SIG-M5 treated with dmso at 0.1 percent for 504 hours (cell line): ENCODE results near the gene PRR30.
A peak's percentile ranks its signal among the peaks of the same experiment; 100 is the strongest.

Experiments
- DNase-seq: peaks from one replicate; lab custom pipeline; 2025; ENCODE audit not compliant: unreplicated experiment; lab: John Stamatoyannopoulos, UW

The PRR30 gene

DNA sequence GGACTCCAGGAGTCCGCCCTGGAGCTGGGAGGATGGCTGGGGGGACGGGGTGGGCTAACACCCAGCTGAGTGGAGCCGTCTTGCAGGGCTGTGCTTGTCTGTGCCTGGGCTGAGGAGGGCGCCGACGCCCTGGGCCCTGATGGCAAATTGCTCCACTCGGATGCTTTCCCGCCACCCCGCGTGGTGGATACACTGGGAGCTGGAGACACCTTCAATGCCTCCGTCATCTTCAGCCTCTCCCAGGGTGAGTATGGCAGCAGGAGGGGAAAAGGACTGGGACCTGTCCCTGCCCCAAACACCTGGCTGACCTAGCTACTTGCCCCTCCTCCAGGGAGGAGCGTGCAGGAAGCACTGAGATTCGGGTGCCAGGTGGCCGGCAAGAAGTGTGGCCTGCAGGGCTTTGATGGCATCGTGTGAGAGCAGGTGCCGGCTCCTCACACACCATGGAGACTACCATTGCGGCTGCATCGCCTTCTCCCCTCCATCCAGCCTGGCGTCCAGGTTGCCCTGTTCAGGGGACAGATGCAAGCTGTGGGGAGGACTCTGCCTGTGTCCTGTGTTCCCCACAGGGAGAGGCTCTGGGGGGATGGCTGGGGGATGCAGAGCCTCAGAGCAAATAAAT is 39.8 kb downstream of the PRR30 start:
- DNase-seq, result no peak

DNA sequence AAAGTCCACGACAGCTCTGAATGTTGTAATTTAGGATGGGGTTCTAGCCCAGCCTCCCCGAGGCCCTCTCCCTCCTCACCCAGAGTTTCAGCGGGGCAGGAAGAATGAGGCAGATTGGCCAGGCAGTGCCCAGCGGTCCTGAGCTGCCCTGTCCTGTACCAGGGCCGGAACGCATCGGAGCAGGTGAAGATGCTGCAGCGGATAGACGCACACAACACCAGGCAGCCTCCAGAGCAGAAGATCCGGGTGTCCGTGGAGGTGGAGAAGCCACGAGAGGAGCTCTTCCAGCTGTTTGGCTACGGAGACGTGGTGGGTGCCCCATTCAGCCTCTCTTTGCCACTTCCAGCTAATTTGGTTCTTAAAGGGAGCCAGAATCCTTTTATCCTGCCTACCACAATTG is 41.9 kb downstream of the PRR30 start:
- DNase-seq, result no peak

- no peak for DNase-seq
These were observed 42.4 kb downstream of the PRR30 start for GRCh38 chr2:27096748-27097297.

DNA sequence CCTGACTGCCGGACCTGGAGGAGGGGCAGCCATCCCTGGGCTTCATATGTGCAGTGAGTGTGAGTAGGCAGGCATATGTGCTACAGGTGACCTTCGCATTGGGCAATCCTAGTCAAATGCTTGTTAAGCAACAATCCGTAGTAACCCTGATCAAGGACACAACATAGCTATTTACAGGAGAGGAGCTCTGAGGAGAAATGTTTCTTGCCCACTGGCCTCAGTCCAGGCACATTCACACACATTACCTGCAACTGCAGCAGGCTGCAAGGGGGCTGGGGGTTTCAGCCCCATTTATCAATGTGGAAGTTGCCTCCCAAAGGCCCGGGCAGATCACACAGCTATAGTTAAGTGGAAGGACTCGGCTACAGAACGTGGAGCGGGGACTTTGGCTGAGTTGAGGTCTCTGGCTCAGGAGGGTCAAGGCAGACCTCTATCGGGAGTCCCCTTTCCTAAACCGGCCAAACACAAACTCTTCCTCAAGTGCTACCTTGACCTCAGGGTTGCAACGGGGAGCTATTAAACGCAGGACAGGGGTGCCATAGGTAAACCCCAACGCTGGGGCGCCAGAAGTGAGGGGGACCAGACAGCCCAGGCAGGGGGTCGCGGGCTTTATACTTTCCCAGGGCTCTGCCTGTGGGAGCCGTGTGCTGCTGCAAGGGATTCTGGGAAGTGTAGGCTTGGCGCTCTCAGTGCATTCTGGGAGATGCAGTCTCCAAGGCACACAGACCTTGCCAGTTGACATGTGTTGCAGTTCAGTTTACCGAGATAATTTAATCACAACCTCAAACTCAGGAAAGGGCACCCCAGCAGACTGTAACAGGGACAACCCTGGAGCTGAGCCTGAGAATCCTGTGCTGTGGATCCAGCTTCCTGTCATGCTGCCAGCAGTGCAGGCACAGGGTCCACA is 43.2 kb downstream of the PRR30 start:
- peak; percentile 47 for DNase-seq

GRCh38 chr2:27095427-27095744 is 43.8 kb downstream of the PRR30 start:
- DNase-seq, result no peak

DNA sequence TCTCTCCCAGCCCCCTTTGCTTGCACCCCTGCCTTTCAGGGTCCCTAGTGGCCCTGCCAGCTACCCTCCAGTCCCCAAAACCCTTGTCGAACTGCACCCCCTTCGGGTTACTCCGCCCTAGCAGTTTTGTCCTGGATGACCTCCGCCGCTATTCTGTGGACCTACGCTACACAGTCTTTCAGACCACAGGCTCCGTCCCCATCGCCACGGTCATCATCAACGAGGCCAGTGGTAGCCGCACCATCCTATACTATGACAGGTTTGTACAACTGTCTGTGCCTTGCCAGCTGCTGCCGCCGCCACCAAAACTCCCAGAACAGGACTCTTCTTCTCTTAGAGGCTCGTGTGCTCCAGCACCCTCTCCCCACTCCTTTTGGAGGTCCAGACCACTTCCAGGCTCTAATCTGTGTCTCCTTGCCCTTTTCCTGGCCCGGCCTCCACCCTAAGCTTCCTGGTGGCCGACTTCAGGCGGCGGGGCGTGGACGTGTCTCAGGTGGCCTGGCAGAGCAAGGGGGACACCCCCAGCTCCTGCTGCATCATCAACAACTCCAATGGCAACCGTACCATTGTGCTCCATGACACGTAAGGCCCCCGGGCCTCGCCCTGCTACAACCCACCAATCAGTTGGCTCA is 44.7 kb downstream of the PRR30 start:
- DNase-seq, result no peak

- DNase-seq, result no peak
These were observed 45.5 kb downstream of the PRR30 start for GRCh38 chr2:27093430-27094352.

- no peak for DNase-seq
These were observed 46.3 kb downstream of the PRR30 start for GRCh38 chr2:27092696-27093429.

DNA sequence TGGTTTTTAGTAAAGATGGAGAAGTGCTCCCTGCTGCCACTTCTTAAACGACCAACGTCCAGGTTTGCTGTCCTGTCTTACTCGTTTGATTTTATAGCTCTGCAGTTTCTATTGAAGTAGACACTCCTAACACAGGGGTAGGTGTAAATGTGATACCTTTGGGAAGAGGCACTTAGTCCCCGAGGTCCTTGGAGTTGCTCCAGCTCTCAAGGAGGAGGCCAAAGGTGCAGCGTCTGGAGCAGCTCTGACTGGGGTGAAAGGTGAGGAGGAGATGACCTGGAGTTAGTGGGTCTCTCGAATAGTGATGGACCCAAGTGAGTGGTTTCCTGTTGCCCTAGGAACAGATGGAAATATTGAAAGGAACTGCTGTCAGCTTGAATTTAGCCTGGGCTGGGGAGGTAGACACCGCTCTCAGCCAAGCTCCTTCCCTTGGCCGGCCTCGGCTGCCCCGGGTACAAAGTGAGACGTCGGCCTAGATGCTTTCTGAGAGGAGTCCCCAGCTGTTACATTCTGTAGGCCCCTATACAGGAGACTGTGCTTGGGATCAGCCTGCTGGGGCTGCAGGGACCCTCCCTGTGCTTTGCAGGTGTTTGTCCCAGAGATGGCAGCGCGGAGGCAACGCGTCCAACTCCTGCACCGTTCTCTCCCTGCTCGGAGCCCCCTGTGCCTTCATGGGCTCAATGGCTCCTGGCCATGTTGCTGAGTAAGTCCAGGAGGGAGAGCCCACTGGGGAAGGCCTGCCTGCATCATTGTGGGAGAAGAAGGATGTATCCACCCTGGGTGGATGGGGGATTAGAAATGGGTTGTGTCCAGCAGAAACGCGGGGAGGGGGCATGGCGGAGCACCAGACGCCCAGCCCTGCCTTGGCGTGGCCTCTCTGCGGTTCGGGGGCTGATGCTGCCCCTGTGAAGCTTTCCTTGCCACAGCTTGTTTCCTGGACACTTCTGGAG is 47.2 kb downstream of the PRR30 start:
- DNase-seq, result no peak

DNA sequence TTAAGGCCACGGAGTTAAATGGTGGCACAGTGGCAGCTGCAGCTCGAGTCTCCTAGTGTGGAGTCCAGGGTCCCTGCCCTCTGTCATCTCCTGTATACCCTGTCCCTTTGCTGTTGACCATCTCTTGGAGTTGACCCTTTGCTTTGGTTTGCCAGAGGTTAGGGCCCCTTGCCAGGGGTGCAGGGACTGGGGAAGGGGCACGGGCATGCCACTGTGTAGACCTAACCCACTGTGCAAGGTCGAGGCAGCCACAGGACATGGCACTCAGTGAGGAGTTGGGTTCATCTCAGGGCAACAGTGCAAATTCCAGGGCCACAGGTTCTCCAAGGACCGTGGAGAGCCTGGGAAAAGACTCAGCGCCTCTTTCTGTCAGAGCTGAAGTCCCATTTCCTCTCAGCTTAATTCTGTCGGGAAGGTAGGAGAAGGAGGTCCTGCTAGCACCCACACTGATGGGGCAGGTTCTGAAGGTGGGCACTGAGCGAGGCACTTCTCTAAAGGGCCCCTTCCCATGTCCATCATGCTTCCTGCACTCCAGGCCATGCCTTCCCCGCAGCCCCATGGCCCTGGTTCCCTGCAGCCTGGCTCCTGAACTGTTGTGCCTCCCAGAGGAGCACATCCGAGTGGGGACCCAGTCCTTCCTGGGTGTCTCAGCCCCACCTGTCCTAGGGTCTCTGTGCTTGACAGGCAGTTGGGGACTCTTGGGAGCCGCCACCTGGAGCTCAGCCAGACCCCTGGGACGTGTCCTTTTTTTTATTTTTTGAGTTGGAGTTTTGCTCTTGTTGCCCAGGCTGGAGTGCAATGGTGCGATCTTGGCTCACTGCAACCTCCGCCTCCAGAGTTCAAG is 49.9 kb downstream of the PRR30 start:
- no peak for DNase-seq

DNA sequence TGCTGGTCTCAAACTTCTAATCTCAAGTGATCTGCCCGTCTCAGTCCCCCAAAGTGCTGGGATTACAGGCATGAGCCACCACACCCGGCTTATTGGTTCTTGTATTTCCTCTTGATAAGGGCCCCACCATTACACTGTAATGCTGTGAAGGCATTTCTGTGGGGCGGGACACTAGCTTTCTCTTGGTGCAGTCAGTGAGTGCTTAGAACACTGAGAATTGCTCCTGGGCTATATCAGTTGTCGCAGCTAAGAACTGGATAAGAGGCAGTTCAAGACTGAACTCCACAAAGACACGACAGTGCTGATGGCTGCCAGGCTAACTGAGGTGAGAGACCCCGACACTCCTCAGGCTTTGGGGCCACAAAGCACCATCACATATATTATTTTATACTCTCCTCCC is 50.6 kb downstream of the PRR30 start:
- DNase-seq, result no peak

DNA sequence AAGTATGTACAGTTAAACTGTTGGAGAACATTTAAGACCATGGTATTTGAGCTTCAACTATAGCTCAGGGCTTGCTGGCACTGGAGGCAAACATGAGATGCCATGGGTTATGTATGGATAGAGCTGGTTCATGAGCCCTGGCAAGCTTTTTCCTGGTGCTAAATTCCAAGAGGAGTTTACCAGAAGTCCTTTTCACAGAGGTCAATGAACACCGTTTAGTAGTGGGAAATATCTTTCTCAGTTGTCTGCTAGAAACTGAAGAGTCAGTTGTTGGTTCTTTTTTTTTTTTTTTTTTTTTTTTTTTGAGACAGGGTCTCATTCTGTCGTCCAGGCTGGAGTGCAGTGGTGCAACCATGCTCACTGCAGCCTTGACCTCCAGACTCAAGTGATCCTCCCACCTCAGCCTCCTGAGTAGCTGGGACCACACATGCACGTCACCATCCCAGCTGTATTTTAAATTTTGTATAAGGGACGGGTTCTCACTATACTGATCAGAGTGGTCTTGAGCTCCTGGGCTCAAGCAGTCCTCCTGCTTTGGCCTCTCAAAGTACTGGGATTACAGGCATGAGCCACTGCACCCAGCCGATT is 51.3 kb downstream of the PRR30 start:
- no peak for DNase-seq
